ENCODE results near the gene ZP1.

The ZP1 gene

DNA sequence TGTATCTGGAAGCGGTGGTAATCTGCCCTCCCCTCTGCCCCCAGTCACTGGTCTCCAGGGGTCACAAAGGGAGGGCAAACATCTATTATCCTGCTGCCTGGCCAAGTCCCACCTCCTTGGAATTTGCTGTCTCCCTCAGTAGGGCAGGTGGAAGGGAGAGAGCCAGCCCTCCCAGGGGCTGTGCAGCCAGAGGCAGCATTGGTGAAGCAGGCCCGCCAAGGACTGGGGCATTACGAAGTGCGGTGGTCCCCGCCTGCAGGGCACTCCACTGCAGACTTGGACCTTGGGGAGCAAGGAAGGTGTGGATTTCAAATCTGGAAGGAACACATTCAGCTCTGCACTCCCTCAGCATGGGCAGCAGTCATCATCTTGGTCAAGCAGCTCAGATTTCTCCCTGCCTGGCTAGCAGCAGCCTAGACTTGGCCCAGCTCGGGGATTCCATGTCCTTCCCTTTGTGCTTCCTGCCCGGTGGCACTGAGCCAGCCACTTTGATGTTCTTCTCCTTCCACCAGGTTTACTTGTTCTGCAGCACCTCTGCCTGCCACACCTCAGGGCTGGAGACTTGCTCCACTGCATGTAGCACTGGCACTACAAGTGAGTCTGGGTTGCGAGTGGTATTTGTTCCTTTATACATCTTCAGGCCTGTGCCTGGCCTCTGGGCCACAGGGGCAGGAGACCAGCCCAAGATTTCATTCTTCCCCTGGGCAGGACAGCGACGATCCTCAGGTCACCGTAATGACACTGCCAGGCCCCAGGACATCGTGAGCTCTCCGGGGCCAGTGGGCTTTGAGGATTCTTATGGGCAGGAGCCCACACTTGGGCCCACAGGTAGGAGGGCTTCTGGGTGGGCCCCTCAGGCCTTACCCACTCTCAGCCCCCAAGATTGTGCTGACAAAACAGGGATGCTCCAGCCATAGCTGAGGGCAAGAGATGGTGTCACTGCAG lies 7.4 kb downstream of the ZP1 start:
- Histone ChIP-seq H3K9me3 (ENCODE audit: control insufficient read depth, insufficient read depth, low read length) (no peaks in the 10 kb centered on the region), H3K36me3 (ENCODE audit: insufficient read depth, low read length) (no peaks in the 10 kb centered on the region), H3K9ac (ENCODE audit: low read depth, low read length) (no peak overlapping the region), H3K4me1 (ENCODE audit: insufficient read depth, low read length) (peaks cover 12% of the 10 kb centered on the region; the same call in 1 of the 2 replicates)

DNA sequence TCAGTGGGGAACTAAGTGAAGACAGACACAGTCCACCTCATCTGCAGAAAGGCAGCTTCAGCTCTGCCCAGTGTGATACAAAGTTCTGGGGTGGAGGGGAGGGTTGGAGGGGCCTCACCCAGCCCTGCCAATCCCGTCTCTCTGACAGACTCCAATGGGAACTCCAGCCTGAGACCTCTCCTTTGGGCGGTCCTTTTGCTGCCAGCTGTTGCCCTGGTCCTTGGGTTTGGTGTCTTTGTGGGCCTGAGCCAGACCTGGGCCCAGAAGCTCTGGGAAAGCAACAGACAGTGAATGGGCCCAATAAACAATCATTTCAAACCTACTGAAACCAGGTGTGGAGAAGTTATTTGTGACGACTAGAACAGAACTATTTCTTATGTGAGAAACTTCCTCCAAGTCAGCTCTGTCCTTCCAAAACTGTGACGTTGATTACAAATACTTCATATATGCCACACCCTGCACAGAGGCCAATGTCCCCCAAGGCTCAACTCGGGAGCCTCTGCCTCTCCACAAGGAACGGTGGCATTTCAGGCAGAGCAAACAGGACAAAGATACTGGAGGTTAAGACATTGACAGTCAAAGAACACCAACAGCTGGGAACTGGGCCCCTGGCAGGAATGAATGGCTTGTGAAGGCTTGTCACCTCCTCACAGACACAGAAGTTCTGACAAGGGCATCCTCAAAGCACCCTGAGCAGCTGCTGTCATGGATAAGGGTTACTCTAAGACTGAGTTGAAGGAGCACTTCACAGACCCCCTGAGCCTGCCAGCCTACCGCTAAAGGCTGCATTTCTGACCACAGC lies 8.2 kb downstream of the ZP1 start:
- H3K4me1 ChIP-seq (ENCODE audit: insufficient read depth, low read length): peaks cover 12% of the 10 kb centered on the region; the same call in 1 of the 2 replicates
- no peak overlapping the region for H3K9ac ChIP-seq (ENCODE audit: low read depth, low read length)
- no peaks in the 10 kb centered on the region for H3K36me3 ChIP-seq (ENCODE audit: insufficient read depth, low read length)
- no peaks in the 10 kb centered on the region for H3K9me3 ChIP-seq (ENCODE audit: control insufficient read depth, insufficient read depth, low read length)

GRCh38 chr11:60876168-60876485 lies 8.8 kb downstream of the ZP1 start:
- Histone ChIP-seq H3K9ac (ENCODE audit: low read depth, low read length) (no peak overlapping the region), H3K36me3 (ENCODE audit: insufficient read depth, low read length) (no peaks in the 10 kb centered on the region), H3K9me3 (ENCODE audit: control insufficient read depth, insufficient read depth, low read length) (no peaks in the 10 kb centered on the region), H3K4me1 (ENCODE audit: insufficient read depth, low read length) (peaks cover 12% of the 10 kb centered on the region; the same call in 1 of the 2 replicates)

DNA sequence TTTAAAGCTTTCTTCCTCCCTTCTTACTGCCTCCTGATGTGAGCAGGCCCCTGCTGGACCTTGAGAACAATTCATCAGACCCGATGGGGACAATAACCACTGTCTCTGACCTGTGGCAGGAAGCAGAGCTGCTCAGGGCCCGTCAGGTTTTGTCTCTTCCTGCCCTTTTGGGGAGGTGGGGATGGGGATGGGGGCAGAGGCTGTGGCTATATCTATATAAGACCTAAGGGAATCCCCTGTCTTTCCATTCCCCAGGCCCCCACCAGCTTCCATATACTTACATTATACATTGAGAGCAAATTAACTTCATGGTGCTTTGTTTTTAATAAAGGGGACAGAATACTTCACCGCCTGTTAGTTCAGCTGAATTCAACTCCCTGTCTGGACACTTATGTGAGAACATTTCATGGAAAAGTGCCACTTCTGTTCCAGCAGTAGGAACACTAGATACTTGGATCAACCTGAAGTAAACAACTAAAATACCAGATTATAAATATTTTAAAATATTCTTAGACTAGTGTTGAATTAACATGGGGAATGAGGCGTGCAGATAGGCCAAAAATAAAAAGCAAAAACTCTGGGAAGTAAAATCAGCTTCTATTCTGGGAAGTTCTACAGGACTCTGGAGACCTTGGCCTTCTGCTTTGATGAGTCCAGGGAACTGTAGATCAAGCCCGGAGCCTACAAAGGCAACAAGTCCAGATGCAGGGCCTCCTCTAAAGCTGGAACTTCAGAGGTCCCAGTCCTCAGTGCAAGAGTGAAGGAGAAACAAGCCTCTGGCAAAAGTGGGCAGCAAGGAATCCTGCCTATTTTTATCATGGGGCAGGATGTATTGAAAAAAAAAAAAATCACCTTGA lies 11.1 kb downstream of the ZP1 start:
- Histone ChIP-seq H3K36me3 (ENCODE audit: insufficient read depth, low read length) (no peaks in the 10 kb centered on the region), H3K9me3 (ENCODE audit: control insufficient read depth, insufficient read depth, low read length) (no peaks in the 10 kb centered on the region), H3K4me1 (ENCODE audit: insufficient read depth, low read length) (peaks cover 1% of the 10 kb centered on the region; the same call in 1 of the 2 replicates), H3K9ac (ENCODE audit: low read depth, low read length) (no peak overlapping the region)

- H3K9ac ChIP-seq (ENCODE audit: low read depth, low read length): no peak overlapping the region
- H3K36me3 ChIP-seq (ENCODE audit: insufficient read depth, low read length): no peaks in the 10 kb centered on the region
- H3K9me3 ChIP-seq (ENCODE audit: control insufficient read depth, insufficient read depth, low read length): no peaks in the 10 kb centered on the region
- H3K4me1 ChIP-seq (ENCODE audit: insufficient read depth, low read length): no peaks in the 10 kb centered on the region
These were observed 11.8 kb downstream of the ZP1 start for GRCh38 chr11:60879104-60879503.

- H3K9ac ChIP-seq (ENCODE audit: low read depth, low read length): no peak overlapping the region
- no peaks in the 10 kb centered on the region for H3K4me1 ChIP-seq (ENCODE audit: insufficient read depth, low read length)
- H3K9me3 ChIP-seq (ENCODE audit: control insufficient read depth, insufficient read depth, low read length): no peaks in the 10 kb centered on the region
- no peaks in the 10 kb centered on the region for H3K36me3 ChIP-seq (ENCODE audit: insufficient read depth, low read length)
These were observed 12.7 kb downstream of the ZP1 start for GRCh38 chr11:60879971-60880588.

DNA sequence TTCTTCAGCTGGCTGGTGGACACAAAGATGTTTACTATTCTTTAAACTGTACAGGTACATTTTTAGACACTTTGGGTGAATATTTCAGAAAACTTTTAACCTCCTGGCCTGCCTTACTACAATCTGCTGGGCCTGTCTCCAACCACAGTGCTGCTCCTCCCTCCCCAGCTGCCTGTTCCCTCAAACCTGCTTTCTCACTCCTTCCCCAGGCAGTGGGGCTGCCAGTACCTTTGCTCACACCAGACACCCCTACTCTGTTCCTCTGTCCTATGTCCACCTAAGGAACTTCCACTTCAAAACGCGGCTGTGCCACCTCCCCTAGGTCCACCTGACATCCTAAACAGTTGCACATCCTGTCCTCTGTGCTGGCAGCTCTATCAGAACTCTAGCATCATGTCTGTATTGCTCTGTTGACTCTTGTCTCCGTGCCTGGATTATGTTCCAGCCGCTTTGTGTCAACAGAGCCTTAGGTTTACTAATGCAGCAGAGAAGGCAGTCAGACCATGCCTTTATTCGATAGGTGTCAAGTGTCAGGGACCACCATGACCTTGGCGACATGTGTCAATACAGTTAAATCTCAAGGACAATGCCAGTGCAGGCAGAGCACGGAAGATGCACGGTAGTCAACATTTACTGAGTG lies 13.4 kb downstream of the ZP1 start:
- H3K36me3 ChIP-seq (ENCODE audit: insufficient read depth, low read length): no peaks in the 10 kb centered on the region
- no peaks in the 10 kb centered on the region for H3K9me3 ChIP-seq (ENCODE audit: control insufficient read depth, insufficient read depth, low read length)
- no peaks in the 10 kb centered on the region for H3K4me1 ChIP-seq (ENCODE audit: insufficient read depth, low read length)
- no peak overlapping the region for H3K9ac ChIP-seq (ENCODE audit: low read depth, low read length)

GRCh38 chr11:60887556-60887955 lies 20.2 kb downstream of the ZP1 start:
- H3K9ac ChIP-seq (ENCODE audit: low read depth, low read length): no peak overlapping the region
- no peaks in the 10 kb centered on the region for H3K9me3 ChIP-seq (ENCODE audit: control insufficient read depth, insufficient read depth, low read length)
- peaks cover 6% of the 10 kb centered on the region; the same call in 1 of the 2 replicates for H3K36me3 ChIP-seq (ENCODE audit: insufficient read depth, low read length)
- no peaks in the 10 kb centered on the region for H3K4me1 ChIP-seq (ENCODE audit: insufficient read depth, low read length)

GRCh38 chr11:60889869-60890311 lies 22.5 kb downstream of the ZP1 start:
- Histone ChIP-seq H3K9ac (ENCODE audit: low read depth, low read length) (no peak overlapping the region), H3K9me3 (ENCODE audit: control insufficient read depth, insufficient read depth, low read length) (no peaks in the 10 kb centered on the region), H3K36me3 (ENCODE audit: insufficient read depth, low read length) (peaks cover 15% of the 10 kb centered on the region; the same call in 1 of the 2 replicates), H3K4me1 (ENCODE audit: insufficient read depth, low read length) (no peaks in the 10 kb centered on the region)

- no peak overlapping the region for H3K9ac ChIP-seq (ENCODE audit: low read depth, low read length)
These were observed 23.4 kb downstream of the ZP1 start for GRCh38 chr11:60890696-60891095.

DNA sequence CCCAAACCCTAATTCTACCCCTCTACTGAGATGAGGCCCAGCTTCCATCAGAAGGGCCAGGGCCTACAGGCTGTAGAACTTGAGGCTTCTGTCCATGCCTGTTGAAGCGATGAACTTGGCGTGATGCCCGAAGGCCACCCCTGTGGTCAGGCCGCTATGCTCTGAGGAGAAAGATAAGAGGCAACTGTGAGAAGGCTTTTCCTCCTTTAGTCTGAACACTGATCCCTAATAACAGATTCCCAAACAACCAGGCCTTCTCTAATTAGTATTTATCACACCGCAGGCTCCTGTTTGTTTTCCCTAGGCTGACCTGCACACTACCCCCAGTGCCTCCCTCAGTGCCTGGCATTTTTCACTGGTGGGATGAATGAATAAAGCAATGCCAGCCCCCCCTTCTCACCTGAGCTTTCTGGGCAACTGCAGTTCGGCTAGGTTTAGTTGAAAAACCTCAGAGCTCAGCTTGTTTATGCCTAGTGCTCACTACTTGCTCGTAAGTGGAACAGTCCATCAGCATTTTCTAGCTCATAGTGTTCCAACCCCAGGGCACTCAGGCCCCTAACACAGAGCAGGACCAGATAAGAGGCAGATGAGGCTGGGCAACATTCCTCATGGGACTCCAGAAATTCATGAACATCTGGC lies 23.9 kb downstream of the ZP1 start:
- H3K9me3 ChIP-seq (ENCODE audit: control insufficient read depth, insufficient read depth, low read length): no peaks in the 10 kb centered on the region
- no peaks in the 10 kb centered on the region for H3K4me1 ChIP-seq (ENCODE audit: insufficient read depth, low read length)
- H3K9ac ChIP-seq (ENCODE audit: low read depth, low read length): no peak overlapping the region
- peaks cover 16% of the 10 kb centered on the region for H3K36me3 ChIP-seq (ENCODE audit: insufficient read depth, low read length)

More at GRCh38 chr11:60890696-60891095, 23.4 kb downstream of the ZP1 start:
- Histone ChIP-seq H3K9me3 (ENCODE audit: control insufficient read depth, insufficient read depth, low read length) (no peaks in the 10 kb centered on the region), H3K36me3 (ENCODE audit: insufficient read depth, low read length) (peaks cover 16% of the 10 kb centered on the region; the same call in 1 of the 2 replicates), H3K4me1 (ENCODE audit: insufficient read depth, low read length) (no peaks in the 10 kb centered on the region)

DNA sequence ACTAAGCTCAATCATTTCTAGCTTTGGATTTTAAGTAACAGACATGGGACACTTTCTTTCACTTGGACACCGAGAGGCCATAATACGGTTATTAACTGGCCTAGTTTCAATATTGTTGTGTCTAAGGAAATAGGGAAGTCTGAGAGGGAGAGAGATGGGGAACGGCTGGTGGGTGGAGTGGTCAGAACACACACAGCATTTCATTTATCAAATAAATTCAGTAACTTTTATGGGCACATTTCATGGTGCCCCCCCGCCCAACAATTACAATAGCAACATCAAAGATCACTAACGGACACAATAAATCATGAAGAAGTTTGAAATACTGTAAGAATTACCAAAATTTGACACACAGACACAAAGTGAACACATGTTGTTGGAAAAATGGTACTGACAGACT lies 28.3 kb downstream of the ZP1 start:
- Histone ChIP-seq H3K9ac (ENCODE audit: low read depth, low read length) (no peak overlapping the region), H3K4me1 (ENCODE audit: insufficient read depth, low read length) (no peaks in the 10 kb centered on the region), H3K9me3 (ENCODE audit: control insufficient read depth, insufficient read depth, low read length) (no peaks in the 10 kb centered on the region), H3K36me3 (ENCODE audit: insufficient read depth, low read length) (peaks cover 39% of the 10 kb centered on the region)

- H3K9me3 ChIP-seq (ENCODE audit: control insufficient read depth, insufficient read depth, low read length): no peaks in the 10 kb centered on the region
These were observed 30.2 kb downstream of the ZP1 start for GRCh38 chr11:60897496-60897895.

More at GRCh38 chr11:60897496-60897895, 30.2 kb downstream of the ZP1 start:
- Histone ChIP-seq H3K9ac (ENCODE audit: low read depth, low read length) (no peak overlapping the region), H3K4me1 (ENCODE audit: insufficient read depth, low read length) (no peaks in the 10 kb centered on the region), H3K36me3 (ENCODE audit: insufficient read depth, low read length) (peaks cover 48% of the 10 kb centered on the region)
